T-helper 2 cell treated with Interferon-gamma antibody and Interleukin-4, amounts not matched to agents 100 ng/mL and 5 ng/mL, for 36 hours (primary cell): ENCODE data around the gene POLRMT. TPM values are rescaled to one million over a fixed set of nuclear protein-coding genes. Genes with fewer than 3 reads are reported as not detected.

Experiments used
- intact Hi-C: fragments of 100-400 bp; cut with micrococcal nuclease; formaldehyde crosslinking; loops from one replicate; pipeline ENCODE4 v1.15.1; 2023
- total RNA-seq: library from RNA; stranded (reverse); gene quantifications from 2 replicates; pipeline ENCODE4 v1.2.3, GENCODE V29; 2022

Gene POLRMT
- total RNA-seq, 1 donor from 2014 or later = 53.9 TPM

DNA sequence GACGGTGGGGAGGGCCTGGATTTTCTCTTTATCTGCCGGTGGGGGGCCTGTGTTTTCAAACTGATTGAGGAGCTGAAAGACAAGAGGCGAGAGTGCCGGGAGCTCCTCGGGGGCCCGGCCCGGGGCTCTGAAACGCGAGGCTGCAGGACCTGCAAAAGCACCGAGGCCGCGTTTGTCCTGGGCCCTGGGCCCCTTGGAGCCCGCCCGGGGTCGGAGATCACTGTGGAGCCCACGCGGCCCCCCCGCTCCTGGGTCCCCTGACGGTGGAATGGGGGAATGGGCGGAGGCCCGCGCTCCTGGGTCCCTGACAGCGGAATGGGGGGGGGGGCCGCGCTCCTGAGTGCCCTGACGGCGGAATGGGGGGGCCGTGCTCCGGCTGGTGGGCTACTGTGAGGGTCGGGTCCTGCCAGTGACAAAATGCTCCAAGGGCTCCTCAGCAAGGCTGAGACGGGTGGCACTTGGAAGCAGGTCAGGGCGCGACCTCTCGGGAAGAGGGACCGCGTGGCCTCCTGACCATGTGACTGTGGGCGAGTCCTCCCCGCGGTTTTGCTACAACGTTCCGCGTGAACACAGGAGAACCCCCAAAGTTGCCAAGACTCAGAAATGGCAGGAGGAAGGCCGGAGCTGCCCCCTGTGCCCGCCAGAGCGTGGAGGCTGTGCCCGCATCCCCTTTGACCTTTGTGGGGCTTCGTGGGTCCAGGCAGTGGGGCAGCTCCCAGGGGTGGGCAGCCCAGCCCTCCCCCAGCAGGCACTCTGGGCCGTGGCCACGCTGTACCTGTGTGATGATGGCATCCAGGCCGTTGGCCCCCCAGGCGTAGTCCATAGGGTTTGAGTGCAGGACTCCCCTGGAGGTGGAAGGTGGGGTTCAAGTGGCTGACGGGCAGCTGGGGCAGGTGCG is 15.8 kb upstream of the POLRMT start:
- intact Hi-C loops = no loop called here

- intact Hi-C loops = no loop called here
Observed at GRCh38 chr19:648305-648704, 15.0 kb upstream of the POLRMT start.

GRCh38 chr19:647566-648284 is 14.4 kb upstream of the POLRMT start:
- intact Hi-C loops = no loop called here

- intact Hi-C loops = no loop called here
Observed at GRCh38 chr19:646779-647565, 13.6 kb upstream of the POLRMT start.

DNA sequence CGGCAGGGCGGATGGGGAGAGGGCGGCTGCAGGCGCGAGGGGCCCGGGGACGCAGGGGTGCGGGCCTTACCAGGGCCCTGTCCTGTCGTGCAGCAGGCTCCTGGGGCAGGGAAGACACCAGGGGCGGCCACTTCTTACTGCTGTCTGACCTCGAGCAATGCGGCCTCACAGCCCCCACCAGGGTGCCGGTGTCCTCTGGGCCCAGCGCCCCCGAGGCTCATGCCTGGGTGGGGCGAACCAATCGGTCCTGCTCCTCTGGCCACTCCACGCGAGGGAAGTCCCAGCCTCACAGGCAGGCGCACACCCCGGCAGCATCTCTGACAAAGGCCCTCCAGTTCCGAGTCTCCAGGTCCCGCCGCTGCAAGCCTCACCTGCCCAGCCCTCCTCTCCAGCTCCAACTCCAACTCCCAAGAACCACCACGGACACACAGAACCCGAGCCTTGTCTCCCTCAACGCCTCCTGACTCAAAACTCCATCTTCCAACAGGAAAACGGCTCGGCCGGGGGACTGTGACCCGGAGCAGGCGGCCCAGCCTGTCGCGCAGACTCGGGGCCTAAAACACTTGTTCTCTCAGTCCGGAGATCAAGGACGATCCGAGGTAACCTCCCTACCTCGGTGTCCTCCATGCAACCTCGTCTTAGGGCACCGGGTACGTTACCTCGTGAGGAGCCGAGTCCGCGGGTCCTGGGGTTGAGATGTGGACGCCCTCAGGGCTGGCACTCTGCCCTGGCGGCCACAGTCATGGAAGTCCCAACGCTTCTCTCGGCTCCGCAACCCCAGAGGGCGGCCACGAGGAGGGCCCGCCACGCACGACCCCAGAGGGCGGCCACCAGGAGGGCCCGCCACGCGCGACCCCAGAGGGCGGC is 12.8 kb upstream of the POLRMT start:
- intact Hi-C loops = no loop called here

DNA sequence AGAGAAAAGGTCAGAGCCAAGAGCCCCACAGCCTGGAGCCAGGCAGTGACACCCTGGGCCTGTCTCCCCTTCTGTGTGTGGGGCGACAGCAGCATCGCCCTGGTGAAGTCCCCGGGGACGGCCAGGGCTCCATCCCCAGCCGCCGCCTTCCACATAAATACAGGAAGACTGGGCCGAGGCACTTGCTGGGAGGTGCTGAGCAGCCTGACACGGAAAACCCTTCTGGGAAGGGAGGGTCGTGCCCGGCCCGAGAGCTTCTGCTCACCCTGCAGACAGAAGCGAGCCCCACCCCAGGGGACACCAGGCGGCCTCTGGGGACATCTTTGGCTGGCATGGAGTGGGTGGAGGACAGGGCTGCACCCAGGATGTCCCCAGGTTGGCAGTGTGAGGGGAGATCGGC is 11.5 kb upstream of the POLRMT start:
- intact Hi-C loops = no loop called here

GRCh38 chr19:644363-644762 is 11.0 kb upstream of the POLRMT start:
- intact Hi-C loops = no loop called here

GRCh38 chr19:643736-644135 is 10.4 kb upstream of the POLRMT start:
- intact Hi-C loops = no loop called here

- intact Hi-C loops = no loop called here
Observed at GRCh38 chr19:642767-643727, 9.7 kb upstream of the POLRMT start.

GRCh38 chr19:641702-642101 is 8.4 kb upstream of the POLRMT start:
- intact Hi-C loops = no loop called here

DNA sequence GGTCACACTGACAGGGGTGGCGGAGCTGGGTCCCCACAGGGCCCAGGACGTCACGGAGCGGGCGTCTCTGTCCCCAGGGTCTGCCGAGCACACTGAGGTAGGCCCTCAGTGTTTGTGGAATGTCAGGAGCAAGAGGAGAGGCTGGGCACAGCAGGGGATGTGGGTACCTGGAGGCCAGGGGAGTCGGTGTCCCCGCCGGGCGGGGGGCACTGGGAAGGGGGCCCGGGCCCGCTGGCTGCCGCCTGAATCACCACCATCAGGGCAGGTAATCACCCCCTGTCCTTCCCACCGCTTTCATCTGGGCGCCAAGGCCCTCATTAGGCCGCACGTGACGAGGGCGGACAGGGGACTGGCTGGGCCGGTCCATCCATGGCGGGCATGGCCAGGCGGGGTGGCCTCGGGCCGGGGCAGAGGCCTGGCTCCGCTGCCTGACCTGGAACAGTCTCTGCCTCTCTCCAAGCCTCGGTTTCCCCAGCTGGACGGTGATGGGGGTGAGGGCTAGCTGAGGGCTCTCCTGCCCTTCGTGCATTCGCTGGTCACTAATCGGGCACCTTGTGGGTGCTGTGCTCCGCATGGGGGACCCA is 7.4 kb upstream of the POLRMT start:
- intact Hi-C loops = no loop called here

- intact Hi-C loops = no loop called here
Observed at GRCh38 chr19:640161-640558, 6.8 kb upstream of the POLRMT start.

DNA sequence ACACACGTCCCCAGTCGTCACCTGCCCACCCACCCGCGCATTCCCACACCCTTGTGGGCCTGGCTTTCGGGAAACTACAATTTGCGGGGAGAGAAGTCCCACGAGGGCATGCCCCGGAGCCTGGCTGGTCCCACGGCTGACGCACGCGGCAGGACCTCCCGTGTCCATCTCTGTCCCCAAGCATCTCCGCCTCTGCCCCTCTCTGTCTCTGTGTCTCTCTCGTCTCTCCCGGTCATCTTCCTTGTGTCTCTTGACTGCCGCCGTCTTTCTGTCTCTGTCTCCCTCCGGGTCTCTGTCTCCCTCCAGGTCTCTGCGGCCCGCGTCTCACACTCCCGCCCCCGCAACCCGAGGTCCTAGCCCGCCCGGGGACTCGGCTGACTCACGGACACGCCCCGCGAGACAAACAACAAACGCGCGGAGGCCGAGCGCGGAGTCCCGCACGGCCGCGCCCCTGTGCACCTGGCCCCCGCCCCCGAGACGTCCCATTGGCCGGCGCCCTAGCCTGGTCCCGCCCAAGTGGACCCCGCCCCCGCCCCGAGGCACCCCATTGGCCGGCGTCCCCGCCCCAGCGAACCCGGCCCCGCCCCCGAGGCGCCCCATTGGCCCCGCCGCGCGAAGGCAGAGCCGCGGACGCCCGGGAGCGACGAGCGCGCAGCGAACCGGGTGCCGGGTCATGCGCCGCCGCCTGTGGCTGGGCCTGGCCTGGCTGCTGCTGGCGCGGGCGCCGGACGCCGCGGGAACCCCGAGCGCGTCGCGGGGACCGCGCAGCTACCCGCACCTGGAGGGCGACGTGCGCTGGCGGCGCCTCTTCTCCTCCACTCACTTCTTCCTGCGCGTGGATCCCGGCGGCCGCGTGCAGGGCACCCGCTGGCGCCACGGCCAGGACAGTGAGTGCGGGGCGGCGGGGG is 6.2 kb upstream of the POLRMT start, which contains the start of gene FGF22:
Gene FGF22, plus strand, starts transcription at position 627 of the 908 bp plus-strand sequence. Its CDS starts 47 bp downstream, at position 674.
- intact Hi-C loops = loop anchor here (1.0 kb wide), 1 partner anchor 41 kb away; no protein-coding TSS in a partner anchor

GRCh38 chr19:638906-639252 is 5.5 kb upstream of the POLRMT start:
- intact Hi-C loops = loop anchor here (1.0 kb wide), 1 partner anchor 41 kb away; no protein-coding TSS in a partner anchor

DNA sequence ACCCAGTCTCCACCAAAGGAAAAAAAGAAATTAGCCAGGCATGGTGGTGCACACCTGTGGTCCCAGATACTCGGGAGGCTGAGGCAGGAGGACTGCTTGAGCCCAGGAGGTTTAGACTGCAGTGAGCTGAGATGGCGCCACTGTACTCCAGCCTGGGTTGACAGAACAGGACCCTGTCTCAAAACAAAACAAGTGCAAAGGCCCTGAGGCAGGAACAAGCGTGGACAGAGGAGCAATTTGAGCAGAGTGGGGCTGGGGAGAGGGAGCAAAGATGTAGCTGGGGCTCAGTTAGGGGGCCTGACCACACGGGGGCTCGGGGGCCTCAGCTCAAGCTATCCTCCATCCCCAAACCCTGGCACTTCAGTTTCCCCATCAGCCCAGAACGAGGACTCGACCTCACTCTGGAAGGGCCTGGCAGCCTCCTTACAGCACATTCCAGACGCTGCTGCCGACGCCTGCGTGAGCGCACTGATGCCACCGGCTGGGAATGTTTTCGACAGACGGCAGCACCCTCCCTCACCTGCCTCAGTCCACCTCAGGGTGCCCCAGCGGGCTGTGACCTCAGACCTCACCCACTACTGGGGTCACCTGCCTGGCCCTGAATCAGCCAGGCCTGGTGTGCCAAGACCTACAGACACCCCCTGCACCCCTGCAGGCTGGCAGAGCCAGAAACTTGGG is 1.8 kb upstream of the POLRMT start:
- intact Hi-C loops = no loop called here

GRCh38 chr19:633786-634639 is 676 bp upstream of the POLRMT start:
- intact Hi-C loops = loop anchor here (1.0 to 2.0 kb wide), 3 partner anchors 23 to 127 kb away; partner anchors contain the start of genes RNF126 and TPGS1
